Endothelial cell of umbilical vein (primary cell): ENCODE results near the gene VIL1. TPM values are rescaled to one million over a fixed set of nuclear protein-coding genes. Genes with fewer than 3 reads are reported as not detected.

Source experiments
- BruUV-seq: library from RNA; stranded (reverse); fragments of 400-500 nt; replicated peaks from 2 replicates; lab custom pipeline; 2021; lab: Mats Ljungman, UMichigan
- CTCF ChIA-PET: fragments of 300-600, 350-600 bp; sonication (Branson Sonifier 250); formaldehyde crosslinking; loops from one replicate; lab custom pipeline; 2021; ENCODE audit warnings: antibody characterized with exemption, inconsistent platforms; lab: Charles Lee
- POLR2A ChIA-PET: fragments of 300-600, 350-600 bp; sonication (Branson Sonifier 250); formaldehyde crosslinking; loops from one replicate; lab custom pipeline; 2021; ENCODE audit warnings: antibody characterized with exemption, inconsistent platforms; lab: Charles Lee
- DNase-seq: peaks from one replicate; pipeline ENCODE4 v3.0.0-alpha.2; 2011; ENCODE audit warnings: low read depth, low spot score
- FAIRE-seq: peaks from 2 replicates; lab custom pipeline; 2011; peaks lifted over from hg19 to GRCh38; lab: Jason Lieb, UNC
- H2AFZ ChIP-seq: 2 replicates; pipeline ENCODE4 v1.6.0; 2012; ENCODE audit warnings: low read depth, low read length, control low read depth, inconsistent platforms
- H3K27ac ChIP-seq: 2 replicates; pipeline ENCODE4 v1.5.1; 2011; ENCODE audit warnings: low read depth, mild to moderate bottlenecking, control low read depth, low read length, moderate library complexity; ENCODE audit not compliant: insufficient read depth
- H3K27me3 ChIP-seq, 2 experiments: 2 replicates each; pipeline versions ENCODE4 v1.6.0 to v1.6.1; 2011; ENCODE audit warnings: low read length in 2 of 2, mixed read lengths in 1 of 2; ENCODE audit not compliant: control insufficient read depth in 2 of 2, insufficient read depth in 2 of 2
- H3K36me3 ChIP-seq, 2 experiments: 2 replicates in 1 of 2; 3 replicates in 1 of 2; pipeline ENCODE4 v1.5.1; 2011; ENCODE audit warnings: low read length in 2 of 2, mild to moderate bottlenecking in 1 of 2, moderate library complexity in 1 of 2; ENCODE audit not compliant: control insufficient read depth in 2 of 2, insufficient read depth in 2 of 2; ENCODE audit errors: extremely low read depth in 1 of 2
- H3K4me1 ChIP-seq: 3 replicates; pipeline ENCODE4 v1.5.1; 2011; ENCODE audit warnings: mild to moderate bottlenecking, low read length; ENCODE audit not compliant: control insufficient read depth, insufficient read depth; ENCODE audit errors: extremely low read depth
- H3K4me2 ChIP-seq: 2 replicates; pipeline ENCODE4 v1.6.1; 2011; ENCODE audit warnings: low read length, control low read depth, mixed read lengths; ENCODE audit not compliant: insufficient read depth
- H3K4me3 ChIP-seq, 3 experiments: fragments of 200-600 bp in 1 of 3; sonication (generic), shearing (Covaris generic) in 1 of 3; replicated peaks in 1 of 3; 2 replicates each; pipeline ENCODE4 v1.5.1; 2011 to 2016; ENCODE audit warnings: control low read depth in 3 of 3, low read length in 3 of 3, mild to moderate bottlenecking in 2 of 3, inconsistent platforms in 1 of 3, low read depth in 1 of 3, moderate library complexity in 1 of 3; ENCODE audit not compliant: insufficient read depth in 1 of 3
- H3K79me2 ChIP-seq: 2 replicates; pipeline ENCODE4 v1.6.0; 2012; ENCODE audit warnings: low read length, inconsistent platforms; ENCODE audit not compliant: control insufficient read depth, insufficient read depth
- H3K9ac ChIP-seq: replicated peaks from 2 replicates; pipeline ENCODE3; 2011; ENCODE audit warnings: low read length, control low read depth; ENCODE audit not compliant: insufficient read depth; ENCODE audit errors: extremely low read depth
- H3K9me1 ChIP-seq: replicated peaks from 3 replicates; pipeline ENCODE4 v1.6.0; 2011; ENCODE audit warnings: mild to moderate bottlenecking, low read length; ENCODE audit not compliant: control insufficient read depth, insufficient read depth; ENCODE audit errors: extremely low read depth
- H3K9me3 ChIP-seq: replicated peaks from 2 replicates; pipeline ENCODE4 v1.5.1; 2012; ENCODE audit warnings: low read length, inconsistent platforms; ENCODE audit not compliant: control insufficient read depth, insufficient read depth
- H4K20me1 ChIP-seq: replicated peaks from 2 replicates; pipeline ENCODE3; 2011; ENCODE audit warnings: mild to moderate bottlenecking, low read length; ENCODE audit not compliant: control insufficient read depth, insufficient read depth; ENCODE audit errors: extremely low read depth
- CTCF ChIP-seq, 2 donors: IDR thresholded peaks; 1 replicate in 1 of 2; 2 replicates in 1 of 2; pipeline ENCODE4 v1.5.1; 2011; ENCODE audit warnings: low read length in 2 of 2, mild to moderate bottlenecking in 2 of 2, moderate library complexity in 2 of 2, control low read depth in 1 of 2, inconsistent platforms in 1 of 2, low read depth in 1 of 2; ENCODE audit not compliant: insufficient read depth in 1 of 2; ENCODE audit errors: extremely low read depth in 1 of 2
- EZH2 ChIP-seq: IDR thresholded peaks from 2 replicates; pipeline ENCODE4 v1.6.1; 2012; ENCODE audit warnings: borderline replicate concordance, low read depth, mild to moderate bottlenecking, moderate library complexity, low read length, inconsistent platforms; ENCODE audit not compliant: severe bottlenecking
- FOS ChIP-seq: IDR thresholded peaks from 2 replicates; pipeline ENCODE4 v1.6.1; 2011; ENCODE audit warnings: mild to moderate bottlenecking, low read length, moderate library complexity, borderline replicate concordance; ENCODE audit not compliant: insufficient read depth
- GATA2 ChIP-seq: IDR thresholded peaks from 2 replicates; pipeline ENCODE4 v1.7.0; 2011; ENCODE audit warnings: low read depth, mild to moderate bottlenecking, moderate library complexity, mixed read lengths, low read length; ENCODE audit not compliant: insufficient read length, insufficient read depth
- JUN ChIP-seq: IDR thresholded peaks from 2 replicates; pipeline ENCODE4 v1.6.1; 2011; ENCODE audit warnings: borderline replicate concordance, low read depth; ENCODE audit not compliant: insufficient read length, insufficient read depth
- MAX ChIP-seq: IDR thresholded peaks from 2 replicates; pipeline ENCODE4 v1.6.1; 2011; ENCODE audit not compliant: insufficient read depth, insufficient read length
- MYC ChIP-seq: IDR thresholded peaks from one replicate; pipeline ENCODE4 v1.6.1; 2011; ENCODE audit warnings: mild to moderate bottlenecking, low read depth, low read length
- POLR2A ChIP-seq: IDR thresholded peaks from 2 replicates; pipeline ENCODE4 v1.6.1; 2012; ENCODE audit warnings: low read depth, mild to moderate bottlenecking, control low read depth, low read length
- POLR2AphosphoS5 ChIP-seq: IDR thresholded peaks from 2 replicates; pipeline ENCODE4 v1.6.1; 2012; ENCODE audit warnings: low read depth, mild to moderate bottlenecking, control low read depth, low read length, moderate library complexity; ENCODE audit not compliant: insufficient read depth
- dilution Hi-C: fragments of 300-500 bp; cut with MboI; formaldehyde crosslinking; loops from one replicate; pipeline ENCODE4 v1.15.0; 2019; ENCODE audit warnings: low sequenced_read_pairs; ENCODE audit not compliant: extremely low pct_ligation_motif_present
- intact Hi-C: fragments of 100-400 bp; cut with micrococcal nuclease; formaldehyde crosslinking; loops from one replicate; pipeline ENCODE4 v1.10.0; 2022
- polyA plus RNA-seq, 4 experiments: library from polyadenylated mRNA; depleted of rRNA in 3 of 4; stranded (reverse) in 3 of 4; unstranded in 1 of 4; fragments of >200 nt; gene quantifications; 2 replicates each; pipeline versions ENCODE4 v1.2.1 to v1.2.3, GENCODE V29; 2011 to 2012; ENCODE audit warnings: missing spikeins in 1 of 4
- total RNA-seq: library from RNA; stranded (reverse); gene quantifications from 2 replicates; pipeline ENCODE4 v1.2.3, GENCODE V29; 2021

Gene VIL1
- total and polyA plus RNA-seq, 2 donors (not counting 3 experiments of a cell fraction or from before 2014, with no cell fraction given), result not detected

GRCh38 chr2:218391202-218391601 lies 27.7 kb upstream of the VIL1 start:
- Histone ChIP-seq H3K27ac (no peak overlapping the region), H3K9me1 (no peaks in the 10 kb centered on the region), H3K36me3 (no peaks in the 10 kb centered on the region), H3K9ac (no peak overlapping the region), H4K20me1 (no peaks in the 10 kb centered on the region), H3K4me3 (no peak overlapping the region), H3K27me3 (no peaks in the 10 kb centered on the region), H2AFZ (no peak overlapping the region), H3K4me2 (no peak overlapping the region), H3K4me1 (peaks cover 7% of the 10 kb centered on the region), H3K79me2 (no peaks in the 10 kb centered on the region), H3K9me3 (no peaks in the 10 kb centered on the region)
- DNase-seq (no peak), FAIRE-seq (no peak)
- dilution Hi-C loops (no loop called here), intact Hi-C loops (no loop called here)
- BruUV-seq, result no TSS peak
- ChIA-PET CTCF (no interaction called here), POLR2A (no interaction called here)
- TF ChIP-seq POLR2A, result no peak

GRCh38 chr2:218392459-218392858 lies 26.5 kb upstream of the VIL1 start:
- H3K9me1 ChIP-seq, result no peaks in the 10 kb centered on the region
- POLR2A ChIA-PET, result no interaction called here
- H3K4me3 ChIP-seq, result no peak overlapping the region
- FAIRE-seq, result no peak
- DNase-seq, result no peak
- intact Hi-C loops, result no loop called here
- TF ChIP-seq EZH2, result no peak
- no peak for TF ChIP-seq POLR2AphosphoS5
- TF ChIP-seq JUN, result no peak
- TF ChIP-seq MYC, result no peak
- TF ChIP-seq POLR2A, result no peak
- TF ChIP-seq FOS, result no peak
- no peak for TF ChIP-seq CTCF (IDR thresholded peaks at IDR 0.05; ENCODE audit: extremely low read depth in 1 of 2, insufficient read depth in 1 of 2, low read depth in 1 of 2, low read length in 2 of 2)
- no peak for TF ChIP-seq GATA2
- TF ChIP-seq MAX, result no peak
- no peaks in the 10 kb centered on the region for H3K9me3 ChIP-seq
- no peak overlapping the region for H3K9ac ChIP-seq
- no peaks in the 10 kb centered on the region for H4K20me1 ChIP-seq
- CTCF ChIA-PET, result interaction anchor here (1.6 to 5.7 kb wide), 2 partner anchors 91 to 120 kb away, joined by 6 to 99 read pairs; partner anchors contain the start of genes AAMP and PNKD
- no peaks in the 10 kb centered on the region for H3K27me3 ChIP-seq
- H3K4me1 ChIP-seq, result peaks cover 15% of the 10 kb centered on the region
- H2AFZ ChIP-seq, result no peak overlapping the region
- BruUV-seq, result no TSS peak
- no peak overlapping the region for H3K27ac ChIP-seq
- no peaks in the 10 kb centered on the region for H3K36me3 ChIP-seq
- H3K4me2 ChIP-seq, result no peak overlapping the region
- no peaks in the 10 kb centered on the region for H3K79me2 ChIP-seq
- dilution Hi-C loops, result no loop called here
